Thymus (tissue), 11 donors: ENCODE results near the gene AAGAB. TPM values are rescaled to one million over a fixed set of nuclear protein-coding genes. Genes with fewer than 3 reads are reported as not detected.
"Not testable (repeated sequence)": the region's sequence is repeated elsewhere in the genome, so short reads cannot be mapped to it uniquely, and the experiment has no call there.

ENCODE experiments used
- DNase-seq, 9 donors: peaks; one replicate each; pipeline ENCODE4 v3.0.0-alpha.2; 2013; ENCODE audit warnings: low spot score in 9 of 9, low read depth in 6 of 9, missing footprints in 1 of 9
- H3K27ac ChIP-seq, 2 donors: one replicate each; pipeline ENCODE4 v1.5.1; 2013; ENCODE audit warnings: control low read depth in 1 of 2, low read depth in 1 of 2, low read length in 1 of 2, mild to moderate bottlenecking in 1 of 2, moderate library complexity in 1 of 2
- H3K27me3 ChIP-seq, 2 donors: one replicate each; pipeline ENCODE4 v1.5.1; 2013; ENCODE audit warnings: low read length in 1 of 2; ENCODE audit not compliant: control insufficient read depth in 2 of 2, insufficient read depth in 1 of 2
- H3K36me3 ChIP-seq, 2 donors: one replicate each; pipeline ENCODE4 v1.5.1; 2013; ENCODE audit warnings: low read length in 1 of 2, mild to moderate bottlenecking in 1 of 2, moderate library complexity in 1 of 2; ENCODE audit not compliant: control insufficient read depth in 2 of 2, insufficient read depth in 2 of 2
- H3K4me1 ChIP-seq, 2 donors: one replicate each; pipeline ENCODE4 v1.5.1; 2013; ENCODE audit warnings: low read length in 2 of 2; ENCODE audit not compliant: control insufficient read depth in 2 of 2, insufficient read depth in 2 of 2
- H3K4me3 ChIP-seq, 2 donors: one replicate each; pipeline ENCODE4 v1.5.1; 2013; ENCODE audit warnings: low read length in 2 of 2, control low read depth in 1 of 2, mild to moderate bottlenecking in 1 of 2
- H3K9me3 ChIP-seq, 2 donors: one replicate each; pipeline ENCODE4 v1.5.1; 2013; ENCODE audit warnings: low read length in 1 of 2, mild to moderate bottlenecking in 1 of 2; ENCODE audit not compliant: control insufficient read depth in 2 of 2, insufficient read depth in 1 of 2
- WGBS: extraction: QIAGEN DNeasy Blood & Tissue Kit; methylation state at CpG from one replicate; pipeline ENCODE4 v1.1.7; 2013; 5-methylcytosine and 5-hydroxymethylcytosine counted together
- polyA plus RNA-seq: library from polyadenylated mRNA; stranded (reverse); fragments of 200-250 nt; gene quantifications from one replicate; pipeline ENCODE4 v1.2.3, GENCODE V29; 2013
- total RNA-seq: library from RNA; stranded (reverse); fragments of 120-200 nt; gene quantifications from one replicate; pipeline ENCODE4 v1.2.4, GENCODE V29; 2013
- donor health status: healthy.

The AAGAB gene
- total and polyA plus RNA-seq, 2 donors, result 23.2 to 45.7 TPM

GRCh38 chr15:67259379-67259778, 4.9 kb upstream of the AAGAB start:
- no peaks in the 10 kb centered on the region for H3K4me1 ChIP-seq
- H3K9me3 ChIP-seq, result no peaks in the 10 kb centered on the region
- H3K27me3 ChIP-seq, result no peaks in the 10 kb centered on the region
- no peak overlapping the region for H3K4me3 ChIP-seq
- no peaks in the 10 kb centered on the region for H3K36me3 ChIP-seq
- no peak for DNase-seq
- H3K27ac ChIP-seq, result no peak overlapping the region

GRCh38 chr15:67258412-67258811, 4.0 kb upstream of the AAGAB start:
- not testable (repeated sequence) for H3K4me1 ChIP-seq, H3K36me3 ChIP-seq, H3K9me3 ChIP-seq, H3K27ac ChIP-seq, H3K4me3 ChIP-seq, DNase-seq, H3K27me3 ChIP-seq
- WGBS, result 97% methylated on average over 3 of the region's 3 CpGs

- DNase-seq, result no peak
- peaks cover 8 to 10% of the 10 kb centered on the region in 2 donors for H3K4me1 ChIP-seq
- WGBS, result 96% methylated on average over 3 of the region's 3 CpGs
- H3K4me3 ChIP-seq, result no peak overlapping the region
- H3K27ac ChIP-seq, result no peak overlapping the region
- no peaks in the 10 kb centered on the region for H3K36me3 ChIP-seq
- H3K27me3 ChIP-seq, result no peaks in the 10 kb centered on the region
- H3K9me3 ChIP-seq, result no peaks in the 10 kb centered on the region
These were observed 1.6 kb upstream of the AAGAB start for GRCh38 chr15:67256051-67256450.

GRCh38 chr15:67253549-67254237, 768 bp downstream of the AAGAB start:
- Histone ChIP-seq H3K4me3 (peak overlapping the region; percentile 76 to 86), H3K4me1 (peaks cover 8 to 10% of the 10 kb centered on the region in 2 donors), H3K36me3 (no peaks in the 10 kb centered on the region), H3K9me3 (no peaks in the 10 kb centered on the region), H3K27ac (peak overlapping the region; percentile 83 to 91), H3K27me3 (no peaks in the 10 kb centered on the region)
- 45% methylated on average over 15 of the region's 15 CpGs for WGBS
- peak in 1 of 9 donors; percentile 15 for DNase-seq

- no peak for DNase-seq
- peaks cover 8 to 10% of the 10 kb centered on the region in 2 donors for H3K4me1 ChIP-seq
- H3K4me3 ChIP-seq, result peak overlapping the region in 1 of 2 donors; percentile 76
- no peaks in the 10 kb centered on the region for H3K9me3 ChIP-seq
- no peaks in the 10 kb centered on the region for H3K36me3 ChIP-seq
- WGBS, result 90% methylated on average over 12 of the region's 12 CpGs
- H3K27ac ChIP-seq, result no peak overlapping the region
- H3K27me3 ChIP-seq, result no peaks in the 10 kb centered on the region
These were observed 1.4 kb downstream of the AAGAB start for GRCh38 chr15:67253101-67253500.

GRCh38 chr15:67251318-67251717, 3.1 kb downstream of the AAGAB start:
- Histone ChIP-seq H3K4me1 (peaks cover 8 to 10% of the 10 kb centered on the region in 2 donors), H3K27me3 (no peaks in the 10 kb centered on the region), H3K36me3 (no peaks in the 10 kb centered on the region), H3K9me3 (no peaks in the 10 kb centered on the region), H3K4me3 (no peak overlapping the region), H3K27ac (no peak overlapping the region)
- no peak for DNase-seq
- WGBS, result 97% methylated on average over 5 of the region's 5 CpGs

GRCh38 chr15:67249830-67250229, 4.6 kb downstream of the AAGAB start:
- peaks cover 8 to 10% of the 10 kb centered on the region in 2 donors for H3K4me1 ChIP-seq
- H3K9me3 ChIP-seq, result no peaks in the 10 kb centered on the region
- H3K4me3 ChIP-seq, result no peak overlapping the region
- H3K27ac ChIP-seq, result no peak overlapping the region
- H3K27me3 ChIP-seq, result no peaks in the 10 kb centered on the region
- no peaks in the 10 kb centered on the region for H3K36me3 ChIP-seq
- no peak for DNase-seq

GRCh38 chr15:67248011-67248505, 6.4 kb downstream of the AAGAB start:
- no peaks in the 10 kb centered on the region for H3K36me3 ChIP-seq

GRCh38 chr15:67246606-67247005, 7.9 kb downstream of the AAGAB start:
- not testable (repeated sequence) for H3K36me3 ChIP-seq, H3K27me3 ChIP-seq, H3K27ac ChIP-seq, H3K4me1 ChIP-seq, H3K4me3 ChIP-seq, H3K9me3 ChIP-seq, DNase-seq
- 98% methylated on average over 5 of the region's 5 CpGs for WGBS

More at GRCh38 chr15:67248011-67248505, 6.4 kb downstream of the AAGAB start:
- Histone ChIP-seq H3K27ac (no peak overlapping the region), H3K9me3 (no peaks in the 10 kb centered on the region), H3K4me1 (peaks cover 2% of the 10 kb centered on the region in 2 donors), H3K4me3 (no peak overlapping the region), H3K27me3 (no peaks in the 10 kb centered on the region)
- DNase-seq, result no peak
